GM19438 (cell line): ENCODE data around the gene ARHGAP1.
A peak's percentile ranks its signal among the peaks of the same experiment; 100 is the strongest.
"Not testable (repeated sequence)": the region's sequence is repeated elsewhere in the genome, so short reads cannot be mapped to it uniquely, and the experiment has no call there.

Source experiments
- ATAC-seq: cut with Tn5 transposase; IDR thresholded peaks from one replicate; pipeline ENCODE4 v1.9.1; 2021; ENCODE audit warnings: low read depth; ENCODE audit not compliant: unreplicated experiment

ARHGAP1 gene

GRCh38 chr11:46724088-46724487 is 23.7 kb upstream of the ARHGAP1 start:
- ATAC-seq, result no peak

GRCh38 chr11:46723359-46723680 is 22.9 kb upstream of the ARHGAP1 start:
- no peak for ATAC-seq

DNA sequence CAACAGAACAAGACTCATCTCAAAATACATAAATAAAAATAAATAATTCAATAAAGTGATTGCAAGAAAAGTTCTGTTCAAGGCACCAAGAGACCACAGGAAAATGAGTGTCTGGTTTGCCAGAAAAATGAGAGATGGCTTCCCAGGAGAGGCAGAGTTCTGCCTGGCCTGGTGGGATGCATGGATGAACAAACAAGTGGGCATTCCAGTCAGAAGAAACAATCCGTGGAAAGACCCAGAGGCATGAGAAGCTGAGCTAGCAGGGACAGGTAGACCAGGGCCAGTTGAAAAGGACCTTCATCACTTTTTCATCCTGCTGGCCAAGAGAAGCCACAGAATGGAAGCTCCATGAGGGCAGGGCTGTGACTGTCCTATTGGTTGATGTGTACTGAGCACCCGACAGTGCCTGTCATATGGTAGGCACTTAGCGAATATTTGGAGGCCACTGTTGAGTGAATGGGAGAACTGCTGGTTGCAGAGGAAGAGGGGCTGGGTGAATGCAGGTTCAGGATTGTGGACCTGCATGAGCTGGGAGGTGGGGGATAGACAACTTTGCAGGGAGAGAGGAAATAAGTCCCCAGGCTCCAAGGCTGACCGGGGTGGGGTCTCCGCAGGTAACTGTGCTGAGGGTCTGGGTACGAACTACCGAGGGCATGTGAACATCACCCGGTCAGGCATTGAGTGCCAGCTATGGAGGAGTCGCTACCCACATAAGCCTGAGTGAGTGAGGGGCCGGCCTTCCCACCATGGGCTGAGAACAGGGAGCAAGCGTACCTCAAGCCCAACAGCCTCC is 22.3 kb upstream of the ARHGAP1 start:
- ATAC-seq, result no peak

DNA sequence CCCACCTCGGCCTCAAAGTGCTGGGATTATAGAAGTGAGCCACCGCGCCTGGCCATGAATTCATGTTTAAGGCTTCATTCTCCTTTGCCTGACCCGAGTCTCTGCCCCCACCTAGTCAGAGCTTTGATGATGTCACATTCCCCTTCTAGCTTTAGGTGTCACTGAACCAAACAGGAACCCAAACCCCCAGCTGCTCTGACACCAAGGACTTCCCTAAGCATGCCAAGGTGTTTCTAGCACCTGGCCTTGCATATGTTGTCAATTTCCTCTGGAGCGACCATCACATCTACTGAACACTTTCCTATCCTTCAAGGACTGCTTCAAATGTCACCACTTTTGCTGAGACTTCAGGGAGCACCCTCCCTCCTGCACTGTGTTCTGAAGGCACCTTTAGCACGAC is 20.9 kb upstream of the ARHGAP1 start:
- no peak for ATAC-seq

DNA sequence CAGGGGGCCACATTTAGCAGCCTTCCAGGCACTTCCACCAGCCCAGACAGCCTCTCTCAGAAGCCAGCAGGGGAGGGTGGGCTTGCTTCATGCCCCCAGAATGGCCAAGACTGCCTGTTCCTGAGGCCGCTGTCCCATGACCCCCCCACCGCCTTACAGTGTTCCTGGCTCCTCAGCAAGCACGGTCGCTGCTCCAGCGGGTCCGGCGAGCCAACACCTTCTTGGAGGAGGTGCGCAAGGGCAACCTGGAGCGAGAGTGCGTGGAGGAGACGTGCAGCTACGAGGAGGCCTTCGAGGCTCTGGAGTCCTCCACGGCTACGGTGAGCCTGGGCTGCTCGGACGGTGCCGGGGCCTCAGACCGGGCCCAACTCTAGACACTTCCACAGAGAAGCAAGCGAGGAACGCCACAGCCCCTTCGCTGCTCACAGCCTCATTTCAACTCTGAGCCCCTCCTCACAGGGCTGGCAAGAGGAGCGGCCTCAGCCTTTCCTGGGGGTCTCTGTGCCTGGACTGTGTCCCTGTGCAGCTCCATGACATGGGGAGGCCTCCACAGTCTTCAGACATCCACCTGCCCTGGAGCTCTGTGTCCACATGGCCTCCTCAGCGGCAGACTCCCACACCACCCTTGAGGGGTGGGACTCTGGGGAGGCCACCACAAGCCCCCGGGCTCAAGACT is 19.3 kb upstream of the ARHGAP1 start:
- ATAC-seq, result no peak

DNA sequence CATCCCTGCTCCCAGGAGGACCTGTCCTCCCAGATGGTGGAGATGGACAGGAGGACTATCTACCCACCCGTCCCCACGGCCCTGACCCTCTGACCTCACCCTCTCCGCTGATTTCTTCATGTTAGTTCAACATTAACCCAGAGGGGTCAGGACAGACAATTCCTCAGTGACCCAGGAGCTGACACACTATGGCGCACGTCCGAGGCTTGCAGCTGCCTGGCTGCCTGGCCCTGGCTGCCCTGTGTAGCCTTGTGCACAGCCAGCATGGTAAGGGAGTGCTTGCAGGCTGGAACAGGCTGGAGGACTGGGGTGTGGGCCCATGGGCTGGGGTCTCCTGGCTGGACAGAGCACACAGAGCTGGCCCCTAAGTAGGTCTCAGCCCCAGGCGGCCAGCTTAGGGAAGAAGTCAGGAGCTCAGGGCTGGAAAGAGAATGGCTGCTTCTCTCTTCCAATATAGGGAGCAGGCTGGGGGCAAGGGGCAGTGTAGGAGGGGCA is 18.7 kb upstream of the ARHGAP1 start, which contains the start of gene F2:
Gene F2 (plus strand): TSS at position 166 of the 495 bp plus-strand sequence. CDS start 23 bp downstream, at position 189.
- no peak for ATAC-seq

DNA sequence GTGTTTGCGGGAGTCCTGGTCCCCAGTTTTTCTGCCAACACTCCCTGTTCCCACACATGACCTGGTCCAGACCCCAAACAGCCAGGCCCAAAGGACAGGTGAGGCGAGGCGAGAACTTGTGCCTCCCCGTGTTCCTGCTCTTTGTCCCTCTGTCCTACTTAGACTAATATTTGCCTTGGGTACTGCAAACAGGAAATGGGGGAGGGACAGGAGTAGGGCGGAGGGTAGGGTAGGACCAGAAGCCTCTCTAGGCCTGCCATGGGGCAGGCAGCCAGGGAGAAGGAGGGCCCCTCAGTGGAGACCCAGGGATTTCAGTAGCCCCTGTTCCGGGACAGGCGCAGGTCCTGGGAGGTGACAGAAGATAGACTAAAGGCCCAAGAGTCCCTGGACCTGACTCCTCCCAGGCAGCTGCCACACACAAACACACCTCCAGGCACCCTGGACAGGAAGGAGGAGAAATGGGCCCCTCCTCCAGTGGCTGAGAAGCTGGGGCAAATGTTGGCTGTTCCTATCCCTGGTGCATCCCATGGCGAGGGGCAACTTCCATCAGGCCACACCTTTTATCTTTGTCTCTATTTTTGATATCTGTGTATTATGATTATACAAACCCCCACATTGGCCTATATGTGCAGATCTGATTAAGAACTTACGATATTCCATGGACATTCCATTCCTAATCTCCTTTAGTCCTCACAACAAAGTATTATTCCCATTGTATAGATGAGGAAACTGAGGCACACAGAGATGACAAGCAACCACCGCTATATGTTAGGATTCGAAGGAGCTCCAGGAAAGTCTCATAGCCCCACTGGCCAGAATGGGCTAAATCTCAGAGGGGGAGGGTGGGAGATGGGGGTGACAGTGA is 18.0 kb upstream of the ARHGAP1 start:
- no peak for ATAC-seq

- not testable (repeated sequence) for ATAC-seq
Measured at GRCh38 chr11:46717825-46718154, 17.4 kb upstream of the ARHGAP1 start.

- no peak for ATAC-seq
Measured at GRCh38 chr11:46712874-46713576, 12.6 kb upstream of the ARHGAP1 start.

DNA sequence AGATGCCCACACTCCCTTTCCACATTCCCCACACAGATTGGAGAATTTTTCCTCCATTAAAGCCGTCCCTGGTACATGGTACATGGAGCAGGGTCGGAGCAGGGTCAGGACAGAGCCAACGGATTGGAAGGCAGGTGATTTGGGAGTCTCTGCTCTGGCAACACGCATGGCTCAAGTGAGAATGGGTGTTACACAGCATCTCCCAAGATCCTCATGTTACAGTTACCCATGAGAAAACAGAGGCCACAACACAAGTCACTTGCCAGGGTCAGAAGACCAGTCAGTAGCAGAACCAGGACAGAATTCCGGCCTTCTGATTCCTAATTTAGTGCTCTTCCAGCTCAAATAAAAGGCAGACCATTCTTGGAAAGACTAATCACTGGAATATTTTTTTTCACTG is 10.9 kb upstream of the ARHGAP1 start:
- no peak for ATAC-seq

- ATAC-seq, result no peak
Measured at GRCh38 chr11:46710821-46711269, 10.4 kb upstream of the ARHGAP1 start.

GRCh38 chr11:46709351-46709750 is 8.9 kb upstream of the ARHGAP1 start:
- not testable (repeated sequence) for ATAC-seq

GRCh38 chr11:46706886-46707285 is 6.5 kb upstream of the ARHGAP1 start:
- no peak for ATAC-seq

GRCh38 chr11:46705070-46705688 is 4.8 kb upstream of the ARHGAP1 start:
- no peak for ATAC-seq

DNA sequence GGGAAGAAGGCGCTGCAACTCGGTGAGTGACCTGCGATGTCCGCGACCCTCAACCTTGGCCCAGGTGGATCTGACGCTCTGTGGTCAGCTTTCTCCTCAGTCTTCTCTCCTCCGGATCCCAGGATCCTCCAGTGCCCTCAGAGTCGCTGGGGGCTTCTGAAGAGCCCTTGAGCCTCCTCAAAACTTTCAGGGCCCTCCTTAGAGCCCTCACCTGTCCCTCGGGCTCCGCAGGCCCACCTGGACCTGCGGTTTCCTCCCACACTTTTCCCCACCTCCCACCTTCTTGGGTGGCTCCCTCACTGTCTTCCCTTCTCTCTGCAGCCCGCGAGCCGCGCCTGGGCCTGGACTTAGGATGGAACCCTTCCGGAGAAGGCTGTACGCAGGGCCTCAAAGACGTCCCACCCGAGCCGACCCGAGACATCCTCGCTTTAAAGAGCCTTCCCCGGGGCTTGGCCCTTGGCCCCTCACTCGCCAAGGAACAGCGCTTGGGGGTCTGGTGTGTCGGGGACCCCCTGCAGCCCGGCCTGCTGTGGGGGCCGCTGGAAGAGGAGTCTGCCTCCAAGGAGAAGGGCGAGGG is 747 bp upstream of the ARHGAP1 start:
- ATAC-seq, result peak; percentile 4

- ATAC-seq, result no peak
Measured at GRCh38 chr11:46698597-46698996, 1.8 kb downstream of the ARHGAP1 start.

GRCh38 chr11:46697723-46698122 is 2.7 kb downstream of the ARHGAP1 start:
- no peak for ATAC-seq

DNA sequence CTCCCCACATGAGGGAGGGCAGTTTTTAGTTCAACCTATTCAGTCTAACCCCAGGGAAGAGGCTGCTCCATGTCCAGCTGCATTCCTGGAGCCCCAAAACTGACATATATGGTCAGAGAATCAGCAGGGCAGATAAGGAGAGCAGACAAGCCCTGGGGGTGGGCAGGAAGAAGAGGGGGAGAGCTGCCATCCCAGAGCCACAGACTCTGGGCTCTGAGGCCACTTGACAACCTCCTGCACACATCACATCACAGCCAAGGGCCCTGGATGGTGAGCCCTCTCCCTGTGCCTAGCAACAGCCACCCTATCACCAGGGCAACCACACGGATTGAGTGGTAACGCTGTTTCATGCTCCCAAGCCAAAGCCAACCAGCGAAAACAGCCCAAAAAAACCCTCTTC is 3.1 kb downstream of the ARHGAP1 start:
- ATAC-seq, result no peak

DNA sequence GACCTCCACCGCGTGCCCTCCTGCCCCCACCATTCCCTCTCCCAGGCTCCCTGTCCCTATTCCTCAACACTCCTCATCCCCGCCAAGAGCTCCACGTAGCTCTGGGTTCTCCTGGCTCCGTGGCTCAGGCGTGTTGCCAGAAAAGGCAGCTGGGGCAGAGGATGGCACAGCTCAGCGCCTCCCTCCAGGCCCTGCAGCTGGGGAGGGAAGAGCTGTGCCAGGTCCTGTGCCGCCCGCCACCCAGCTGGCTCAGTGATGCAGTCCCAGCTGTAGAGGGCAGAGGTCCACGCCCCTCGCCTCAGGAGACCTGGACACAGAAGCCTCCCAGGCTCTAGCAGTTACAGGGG is 4.2 kb downstream of the ARHGAP1 start:
- no peak for ATAC-seq
